Fibroblast of lung (primary cell): Measurements from ENCODE around the gene ATG4C. TPM values are rescaled to one million over a fixed set of nuclear protein-coding genes. Genes with fewer than 3 reads are reported as not detected.

Experiments
- DNase-seq, 2 donors: peaks; one replicate each; pipeline versions ENCODE4 v3.0.0 to v3.0.0-alpha.2; 2010; ENCODE audit warnings: low read depth in 2 of 2
- H2AFZ ChIP-seq: 2 replicates; pipeline ENCODE4 v1.5.1; 2012; ENCODE audit warnings: low read length, control low read depth, inconsistent platforms
- H3K27ac ChIP-seq: 2 replicates; pipeline ENCODE4 v1.5.1; 2011; ENCODE audit warnings: low read length, control low read depth; ENCODE audit not compliant: insufficient read depth
- H3K27me3 ChIP-seq: 2 replicates; pipeline ENCODE4 v1.5.1; 2011; ENCODE audit warnings: mild to moderate bottlenecking, low read length; ENCODE audit not compliant: control insufficient read depth, insufficient read depth
- H3K36me3 ChIP-seq: 2 replicates; pipeline ENCODE4 v1.5.1; 2011; ENCODE audit warnings: low read length; ENCODE audit not compliant: control insufficient read depth, insufficient read depth
- H3K4me1 ChIP-seq: 2 replicates; pipeline ENCODE4 v1.5.1; 2011; ENCODE audit warnings: low read length; ENCODE audit not compliant: control insufficient read depth, insufficient read depth; ENCODE audit errors: extremely low read depth
- H3K4me2 ChIP-seq: 2 replicates; pipeline ENCODE4 v1.5.1; 2011; ENCODE audit warnings: low read length, control low read depth; ENCODE audit not compliant: insufficient read depth; ENCODE audit errors: extremely low read depth
- H3K4me3 ChIP-seq, 4 experiments: fragments of 200-600 bp in 1 of 4; sonication (generic) in 1 of 4; replicated peaks in 1 of 4; 2 replicates each; pipeline ENCODE4 v1.5.1; 2011 to 2016; ENCODE audit warnings: low read length in 4 of 4, low read depth in 3 of 4, mild to moderate bottlenecking in 3 of 4, control low read depth in 2 of 4, inconsistent platforms in 1 of 4, mixed read lengths in 1 of 4; ENCODE audit not compliant: insufficient read depth in 1 of 4; ENCODE audit errors: control extremely low read depth in 1 of 4
- H3K79me2 ChIP-seq: 2 replicates; pipeline ENCODE4 v1.5.1; 2012; ENCODE audit warnings: mild to moderate bottlenecking, low read length, inconsistent platforms; ENCODE audit not compliant: control insufficient read depth, insufficient read depth
- H3K9ac ChIP-seq: 2 replicates; pipeline ENCODE4 v1.5.1; 2011; ENCODE audit warnings: mild to moderate bottlenecking, low read length, control low read depth; ENCODE audit not compliant: insufficient read depth
- H3K9me3 ChIP-seq: 2 replicates; pipeline ENCODE4 v1.5.1; 2012; ENCODE audit warnings: low read depth, low read length; ENCODE audit not compliant: control insufficient read depth, insufficient read depth
- H4K20me1 ChIP-seq: 2 replicates; pipeline ENCODE4 v1.5.1; 2011; ENCODE audit warnings: low read length; ENCODE audit not compliant: control insufficient read depth, insufficient read depth; ENCODE audit errors: extremely low read depth
- EZH2 ChIP-seq: IDR thresholded peaks from 2 replicates; pipeline ENCODE4 v1.5.1; 2012; ENCODE audit warnings: low read length, control low read depth, mild to moderate bottlenecking; ENCODE audit errors: missing control alignments
- polyA plus RNA-seq, 2 donors: library from polyadenylated mRNA; depleted of rRNA in 1 of 2; stranded (reverse) in 1 of 2; unstranded in 1 of 2; fragments of >200 nt; gene quantifications; 2 replicates each; pipeline ENCODE4 v1.2.1, GENCODE V29; 2011 to 2012; ENCODE audit warnings: missing spikeins in 1 of 2
- total RNA-seq: library from RNA; depleted of rRNA; stranded (reverse); fragments of >200 nt; gene quantifications from 2 replicates; pipeline ENCODE4 v1.2.1, GENCODE V29; 2014
- TF ChIP-seq, protein P1 (sequence below), 2 donors: IDR thresholded peaks in 1 of 2; conservative IDR thresholded peaks in 1 of 2; 1 replicate in 1 of 2; 2 replicates in 1 of 2; pipeline ENCODE4 v1.5.1; 2011 to 2012; ENCODE audit warnings: low read length in 2 of 2, control low read depth in 1 of 2, inconsistent platforms in 1 of 2, low read depth in 1 of 2, mild to moderate bottlenecking in 1 of 2

The ATG4C gene
- total and polyA plus RNA-seq, 2 donors (not counting 1 experiment from before 2014, with no cell fraction given) = 9.0 to 12.1 TPM

DNA sequence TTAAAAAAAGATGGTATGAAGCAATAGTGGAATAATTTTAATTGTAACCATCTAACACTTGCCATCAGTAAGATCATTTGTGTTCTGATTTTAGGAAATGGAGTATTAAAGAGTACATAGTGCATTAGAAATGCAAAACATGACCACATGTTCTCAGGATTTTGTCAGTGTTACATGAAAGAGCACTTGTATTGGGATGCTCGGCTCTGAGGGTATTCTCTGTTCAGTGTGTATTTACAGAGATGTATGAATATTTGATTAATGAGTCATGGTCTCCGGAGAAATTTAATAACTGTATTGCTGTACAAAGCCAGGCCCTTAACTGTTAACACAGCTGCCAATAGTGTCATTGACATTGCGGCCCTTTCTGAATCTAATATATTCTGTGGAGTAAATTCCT, 91.7 kb downstream of the ATG4C start:
- Histone ChIP-seq H3K4me3 (no peak overlapping the region), H3K36me3 (no peaks in the 10 kb centered on the region)
- DNase-seq = peak in 1 of 2 donors; percentile 3

DNA sequence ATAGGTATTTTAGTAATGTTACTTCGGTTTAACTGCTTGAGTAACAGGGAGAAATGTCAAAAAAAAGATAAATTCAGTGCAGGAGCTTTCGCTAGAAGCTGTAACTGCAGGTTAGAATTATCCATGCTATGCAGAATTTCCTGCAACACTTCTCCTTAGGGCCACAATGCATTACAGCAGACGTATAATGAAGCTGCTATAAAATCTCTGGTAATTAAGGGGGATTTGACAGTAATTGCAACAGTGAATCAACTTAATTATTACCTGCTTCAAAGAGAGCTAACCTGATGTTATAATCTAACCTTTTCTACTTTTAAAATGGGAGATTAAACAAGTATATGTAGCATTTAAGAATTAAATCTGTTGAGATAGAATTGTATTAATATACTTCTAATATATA, 92.6 kb downstream of the ATG4C start:
- Histone ChIP-seq H4K20me1 (no peaks in the 10 kb centered on the region), H3K4me2 (no peak overlapping the region), H3K36me3 (no peaks in the 10 kb centered on the region), H3K4me3 (no peak overlapping the region), H3K4me1 (no peaks in the 10 kb centered on the region), H2AFZ (no peak overlapping the region), H3K9me3 (no peaks in the 10 kb centered on the region), H3K27ac (no peak overlapping the region), H3K27me3 (no peaks in the 10 kb centered on the region), H3K9ac (no peak overlapping the region), H3K79me2 (no peaks in the 10 kb centered on the region)
- TF ChIP-seq EZH2 = no peak
- TF ChIP-seq, protein P1, sequence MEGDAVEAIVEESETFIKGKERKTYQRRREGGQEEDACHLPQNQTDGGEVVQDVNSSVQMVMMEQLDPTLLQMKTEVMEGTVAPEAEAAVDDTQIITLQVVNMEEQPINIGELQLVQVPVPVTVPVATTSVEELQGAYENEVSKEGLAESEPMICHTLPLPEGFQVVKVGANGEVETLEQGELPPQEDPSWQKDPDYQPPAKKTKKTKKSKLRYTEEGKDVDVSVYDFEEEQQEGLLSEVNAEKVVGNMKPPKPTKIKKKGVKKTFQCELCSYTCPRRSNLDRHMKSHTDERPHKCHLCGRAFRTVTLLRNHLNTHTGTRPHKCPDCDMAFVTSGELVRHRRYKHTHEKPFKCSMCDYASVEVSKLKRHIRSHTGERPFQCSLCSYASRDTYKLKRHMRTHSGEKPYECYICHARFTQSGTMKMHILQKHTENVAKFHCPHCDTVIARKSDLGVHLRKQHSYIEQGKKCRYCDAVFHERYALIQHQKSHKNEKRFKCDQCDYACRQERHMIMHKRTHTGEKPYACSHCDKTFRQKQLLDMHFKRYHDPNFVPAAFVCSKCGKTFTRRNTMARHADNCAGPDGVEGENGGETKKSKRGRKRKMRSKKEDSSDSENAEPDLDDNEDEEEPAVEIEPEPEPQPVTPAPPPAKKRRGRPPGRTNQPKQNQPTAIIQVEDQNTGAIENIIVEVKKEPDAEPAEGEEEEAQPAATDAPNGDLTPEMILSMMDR (conservative IDR thresholded peaks at IDR 0.05 in 1 of 2, IDR thresholded peaks at IDR 0.05 in 1 of 2; ENCODE audit: low read depth in 1 of 2, low read length in 2 of 2) = no peak
- no peak for DNase-seq

More for the DNA sequence above, 91.7 kb downstream of the ATG4C start:
- no peak overlapping the region for H2AFZ ChIP-seq
- no peak overlapping the region for H3K4me2 ChIP-seq
- no peaks in the 10 kb centered on the region for H4K20me1 ChIP-seq
- no peak overlapping the region for H3K9ac ChIP-seq
- no peaks in the 10 kb centered on the region for H3K9me3 ChIP-seq
- no peaks in the 10 kb centered on the region for H3K79me2 ChIP-seq
- TF ChIP-seq, protein P1 (conservative IDR thresholded peaks at IDR 0.05 in 1 of 2, IDR thresholded peaks at IDR 0.05 in 1 of 2; ENCODE audit: low read depth in 1 of 2, low read length in 2 of 2) = no peak
- TF ChIP-seq EZH2 = no peak
- H3K27me3 ChIP-seq = no peaks in the 10 kb centered on the region
- no peak overlapping the region for H3K27ac ChIP-seq
- H3K4me1 ChIP-seq = no peaks in the 10 kb centered on the region

DNA sequence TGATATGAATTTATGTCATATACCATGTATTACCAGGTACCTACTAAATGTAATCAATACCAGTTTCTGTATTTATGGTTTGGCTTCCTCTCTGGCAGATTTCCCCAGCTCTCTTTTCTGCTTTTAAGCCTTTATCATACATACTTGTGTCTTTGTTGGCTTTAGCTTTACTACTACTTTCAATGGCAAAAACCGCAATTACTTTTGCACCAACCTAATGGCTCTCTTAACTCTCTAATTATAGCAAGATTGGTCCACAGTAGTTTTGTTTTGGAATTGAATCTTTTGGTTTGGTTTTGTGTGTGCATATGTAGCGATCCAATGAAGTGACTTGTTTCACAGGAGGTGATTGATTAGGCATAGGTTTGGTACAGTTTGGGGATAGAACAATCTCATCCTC, 93.6 kb downstream of the ATG4C start:
- TF ChIP-seq, protein P1 (conservative IDR thresholded peaks at IDR 0.05 in 1 of 2, IDR thresholded peaks at IDR 0.05 in 1 of 2; ENCODE audit: low read depth in 1 of 2, low read length in 2 of 2) = no peak
- TF ChIP-seq EZH2 = no peak
- Histone ChIP-seq H3K4me3 (no peak overlapping the region), H3K27me3 (peaks cover 3% of the 10 kb centered on the region), H3K4me1 (no peaks in the 10 kb centered on the region), H2AFZ (no peak overlapping the region), H3K9ac (no peak overlapping the region), H3K36me3 (no peaks in the 10 kb centered on the region), H3K9me3 (no peaks in the 10 kb centered on the region), H3K27ac (no peak overlapping the region), H3K79me2 (no peaks in the 10 kb centered on the region), H3K4me2 (no peak overlapping the region), H4K20me1 (no peaks in the 10 kb centered on the region)
- DNase-seq = no peak
